T1000 (cell line): ENCODE data around the gene ATF5.
"Not testable (repeated sequence)": the region's sequence is repeated elsewhere in the genome, so short reads cannot be mapped to it uniquely, and the experiment has no call there.

ENCODE experiments used
- DNase-seq: peaks from one replicate; lab custom pipeline; 2025; ENCODE audit warnings: mixed read lengths; lab: John Stamatoyannopoulos, UW

The ATF5 gene

DNA sequence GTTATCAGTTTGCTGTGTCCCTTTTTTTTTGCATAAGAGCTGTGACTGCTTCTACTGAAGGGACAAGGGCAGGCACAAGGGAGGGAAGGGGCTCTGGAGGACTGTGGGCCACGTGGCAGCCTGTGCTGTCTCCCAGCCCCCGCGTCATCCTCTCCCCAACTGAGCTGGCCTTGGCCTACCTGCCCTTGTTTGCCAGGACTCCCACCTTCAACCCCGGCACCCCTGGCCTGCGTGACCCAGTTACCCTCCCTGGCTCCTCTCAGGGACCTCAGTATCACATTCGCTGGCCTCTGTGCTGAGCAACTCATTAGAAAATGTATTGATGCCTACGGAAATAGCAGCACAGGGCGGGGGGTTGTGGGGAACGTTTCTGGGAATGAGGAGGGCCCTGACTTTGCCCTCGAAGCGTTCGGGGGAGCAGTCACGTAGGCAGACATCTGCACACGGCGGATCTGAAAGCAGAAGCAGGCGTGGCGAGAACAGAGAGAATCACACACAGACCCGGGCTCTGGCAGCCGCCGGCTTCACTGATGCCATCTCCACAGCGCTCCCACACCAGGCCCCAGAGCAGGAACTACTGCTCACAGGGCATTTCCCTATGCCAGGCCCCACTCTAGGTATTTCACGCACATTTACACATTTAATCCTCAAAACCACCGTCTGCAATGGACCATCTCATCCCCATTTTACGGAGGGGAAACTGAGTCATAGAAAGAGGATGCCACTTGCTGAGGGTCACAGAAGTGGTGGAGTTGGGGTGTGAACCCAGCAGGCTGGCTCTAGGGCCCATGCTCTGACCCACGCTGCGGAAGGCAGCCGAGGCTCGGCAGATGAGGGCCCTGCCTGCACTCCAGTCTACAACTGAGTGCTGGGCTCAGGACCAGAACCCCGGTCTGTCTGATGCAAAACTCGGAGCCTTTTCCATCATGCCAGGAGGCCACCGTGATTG lies 5.7 kb upstream of the ATF5 start:
- DNase-seq: no peak

DNA sequence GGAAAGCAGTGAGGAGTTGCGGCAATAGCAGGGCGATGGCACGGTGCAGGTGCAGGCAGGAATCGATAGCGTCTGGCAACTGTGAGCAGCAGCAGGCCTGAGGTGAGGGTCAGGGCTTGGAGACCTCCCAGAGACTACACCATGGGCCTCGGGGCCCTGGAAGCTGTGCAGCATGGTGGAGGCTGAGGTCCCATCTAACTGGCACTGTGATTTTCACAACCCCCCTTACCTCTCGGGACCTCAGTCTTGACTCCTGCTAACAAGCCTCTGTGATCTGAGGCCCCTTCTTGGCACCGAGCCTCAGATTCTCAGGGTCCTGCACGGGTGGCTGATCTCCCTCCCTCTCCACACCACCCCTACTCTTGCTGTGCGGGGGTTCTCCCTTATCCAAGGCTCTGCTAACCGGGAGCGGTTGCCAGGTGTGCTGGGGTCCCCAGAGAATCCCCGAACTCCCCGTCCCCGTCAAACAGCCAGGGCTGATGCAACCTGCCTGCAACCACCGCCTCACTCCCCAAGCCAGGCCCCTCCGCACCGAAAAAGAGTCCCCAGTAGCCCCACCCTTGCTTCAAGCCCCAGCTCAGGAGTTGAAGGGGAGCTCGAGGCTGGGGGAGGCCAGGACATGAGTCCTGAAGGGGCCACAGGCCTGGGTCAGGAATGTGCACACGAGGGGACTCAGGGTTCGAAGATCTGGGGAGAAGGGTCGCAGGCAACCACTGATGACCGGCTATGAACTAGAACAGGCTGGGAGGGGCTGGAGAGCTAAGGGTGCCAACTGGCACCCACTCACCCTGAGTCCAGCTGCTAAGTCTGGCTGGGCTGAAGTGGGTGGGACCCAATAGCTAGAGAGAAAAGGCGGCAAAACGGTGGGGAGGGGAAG lies 4.8 kb upstream of the ATF5 start:
- DNase-seq: no peak

DNA sequence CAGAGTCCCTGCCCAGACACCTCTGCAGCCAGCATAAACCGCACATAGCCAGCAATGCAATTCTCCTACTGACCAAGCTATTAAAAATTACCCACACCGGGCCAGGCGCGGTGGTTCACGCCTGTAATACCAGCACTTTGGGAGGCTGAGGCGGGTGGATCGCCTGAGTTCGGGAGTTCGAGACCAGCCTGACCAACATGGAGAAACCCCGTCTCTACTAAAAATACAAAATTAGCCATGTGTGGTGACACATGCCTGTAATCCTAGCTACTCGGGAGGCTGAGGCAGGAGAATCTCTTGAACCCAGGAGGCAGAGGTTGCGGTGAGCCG lies 4.2 kb upstream of the ATF5 start:
- not testable (repeated sequence) for DNase-seq

- no peak for DNase-seq
Observed at GRCh38 chr19:49925486-49925885, 3.5 kb upstream of the ATF5 start.

GRCh38 chr19:49926515-49926914 lies 2.5 kb upstream of the ATF5 start:
- DNase-seq: no peak

DNA sequence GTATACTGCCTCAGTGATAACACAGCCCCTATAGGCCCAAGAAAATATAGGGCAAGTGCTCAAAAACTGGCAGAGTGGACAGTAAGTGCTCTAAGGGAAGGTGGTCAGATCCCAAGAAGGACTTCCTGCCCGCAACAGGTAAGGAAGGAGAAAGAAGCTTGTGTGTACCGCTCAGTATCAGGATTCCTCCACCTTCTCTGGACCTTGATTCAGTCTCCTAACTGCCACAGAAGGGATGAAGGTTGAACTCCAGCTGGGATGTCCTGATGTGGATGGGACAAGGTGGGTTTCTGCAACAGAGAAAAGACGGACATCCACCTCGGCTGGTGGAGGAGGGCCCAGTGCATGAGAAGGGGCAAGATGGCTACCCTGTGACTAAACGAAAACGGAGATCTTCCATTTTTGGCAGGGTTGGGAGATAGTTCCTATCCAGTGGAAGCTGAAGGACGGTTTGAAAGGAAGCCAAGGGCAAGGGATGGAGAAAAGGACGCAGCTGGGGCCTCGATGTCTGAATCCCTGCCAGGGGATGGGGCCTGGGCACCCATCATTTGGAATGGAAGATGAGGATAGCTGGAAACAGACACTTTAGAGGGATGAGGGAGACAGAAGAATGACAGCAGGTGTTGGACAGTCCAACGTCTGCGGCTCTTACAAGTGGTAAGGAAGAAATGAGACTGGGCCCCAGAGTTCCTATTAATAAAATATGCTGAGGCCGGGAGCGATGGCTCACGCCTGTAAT lies 1.3 kb upstream of the ATF5 start:
- no peak for DNase-seq

DNA sequence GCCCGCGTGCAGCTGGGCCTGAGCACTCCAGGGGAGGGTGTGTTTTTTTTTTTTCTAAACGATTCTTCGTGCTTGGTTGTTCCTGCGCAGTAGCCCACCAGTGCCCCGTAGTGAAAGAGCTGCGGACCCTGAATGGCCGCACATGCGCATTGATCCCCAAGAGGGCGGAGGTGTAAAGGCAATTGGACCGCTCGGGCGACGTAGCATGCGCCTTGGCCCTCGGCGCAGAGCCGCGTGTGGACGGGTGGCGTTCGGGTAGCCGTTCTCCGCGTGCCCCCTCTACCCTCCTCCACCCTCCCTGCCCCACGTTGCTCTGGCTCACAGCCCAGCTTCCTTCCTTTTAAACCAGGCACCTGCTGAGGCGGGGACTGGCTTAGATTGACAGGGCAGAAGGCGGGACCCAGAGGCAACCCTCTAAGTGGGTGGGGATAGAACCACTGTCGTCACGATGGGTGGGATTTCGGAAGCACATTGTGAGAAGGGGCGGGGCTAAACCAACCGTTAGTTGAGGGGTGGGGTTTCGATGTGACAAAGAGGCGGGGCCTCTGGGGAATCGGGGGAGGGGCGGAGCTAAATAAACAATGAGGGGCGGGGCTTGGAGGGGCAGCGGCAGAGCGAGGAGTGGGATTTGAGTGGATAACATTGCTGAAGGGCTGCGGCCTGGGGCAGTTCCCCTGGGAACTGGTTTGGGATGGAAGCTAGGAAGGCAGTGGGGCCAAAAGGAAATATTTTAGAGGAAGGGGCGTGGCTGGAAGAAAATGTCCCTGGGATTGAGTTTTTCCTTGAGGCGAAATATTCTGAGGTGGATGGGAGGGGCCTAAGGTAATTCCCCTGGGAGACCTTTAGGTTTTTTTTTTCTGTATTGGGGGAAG lies 842 bp downstream of the ATF5 start:
- peak; percentile 94 for DNase-seq

DNA sequence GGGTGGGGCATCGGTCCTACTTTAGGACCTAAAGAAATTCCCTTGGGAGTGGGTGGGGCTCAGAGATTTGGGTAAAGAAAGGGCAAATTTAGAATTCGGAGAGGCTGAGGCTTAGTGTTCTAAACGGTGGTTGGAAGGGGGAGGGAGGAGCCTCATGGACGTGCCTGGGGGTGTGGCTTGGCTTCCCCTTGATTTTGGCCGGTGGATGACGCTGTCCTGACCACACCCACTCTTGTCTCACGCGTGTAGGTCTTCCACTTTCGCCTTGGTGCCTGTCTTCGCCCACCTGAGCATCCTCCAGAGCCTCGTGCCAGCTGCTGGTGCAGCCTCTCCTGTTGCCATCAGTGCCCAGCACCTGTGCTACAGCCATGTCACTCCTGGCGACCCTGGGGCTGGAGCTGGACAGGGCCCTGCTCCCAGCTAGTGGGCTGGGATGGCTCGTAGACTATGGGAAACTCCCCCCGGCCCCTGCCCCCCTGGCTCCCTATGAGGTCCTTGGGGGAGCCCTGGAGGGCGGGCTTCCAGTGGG lies 1.5 kb downstream of the ATF5 start:
- DNase-seq: no peak

GRCh38 chr19:49931293-49932040 lies 2.5 kb downstream of the ATF5 start:
- DNase-seq: no peak

GRCh38 chr19:49932041-49932451 lies 3.0 kb downstream of the ATF5 start:
- no peak for DNase-seq

GRCh38 chr19:49932731-49933131 lies 3.7 kb downstream of the ATF5 start:
- DNase-seq: no peak

GRCh38 chr19:49933643-49934042 lies 4.6 kb downstream of the ATF5 start:
- no peak for DNase-seq

GRCh38 chr19:49936549-49936948 lies 7.5 kb downstream of the ATF5 start:
- no peak for DNase-seq

- DNase-seq: peak; percentile 59
Observed at GRCh38 chr19:49937750-49938381, 8.9 kb downstream of the ATF5 start.

GRCh38 chr19:49938662-49939061 lies 9.7 kb downstream of the ATF5 start:
- DNase-seq: no peak

DNA sequence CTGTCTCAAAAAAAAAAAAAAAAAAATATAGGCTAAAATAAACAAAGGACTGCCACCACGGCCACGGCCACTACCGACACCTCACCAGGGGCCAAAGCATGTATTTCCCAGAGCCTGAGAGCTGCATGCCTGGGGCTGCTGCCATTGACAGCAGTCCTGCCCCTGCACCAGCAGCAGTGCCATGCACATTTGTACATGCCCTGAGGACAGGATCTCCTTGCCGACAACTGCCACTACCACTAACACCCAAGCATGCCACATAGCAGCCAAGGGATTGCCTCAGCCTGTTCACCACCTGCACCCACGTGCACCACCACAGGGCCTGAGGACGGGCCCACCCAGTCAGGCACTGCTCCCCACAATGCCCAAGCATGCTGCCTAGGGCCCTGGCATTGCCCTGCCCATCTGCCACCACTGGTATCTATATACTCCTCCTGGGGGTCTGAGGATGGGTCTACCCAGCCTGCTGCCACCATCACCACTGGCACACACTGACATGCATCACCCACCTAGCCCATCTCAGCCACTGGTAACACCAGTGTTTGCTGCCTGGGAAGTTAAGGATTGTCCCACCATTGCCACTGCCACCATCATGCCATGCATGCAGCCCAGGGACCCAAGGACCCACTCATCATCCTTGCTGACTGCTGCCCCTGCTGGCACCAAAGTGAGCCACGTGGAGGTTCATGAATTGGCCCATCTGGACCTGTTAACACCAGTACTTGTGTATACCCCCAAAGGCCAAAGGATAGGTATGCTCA lies 10.9 kb downstream of the ATF5 start:
- DNase-seq: no peak

DNA sequence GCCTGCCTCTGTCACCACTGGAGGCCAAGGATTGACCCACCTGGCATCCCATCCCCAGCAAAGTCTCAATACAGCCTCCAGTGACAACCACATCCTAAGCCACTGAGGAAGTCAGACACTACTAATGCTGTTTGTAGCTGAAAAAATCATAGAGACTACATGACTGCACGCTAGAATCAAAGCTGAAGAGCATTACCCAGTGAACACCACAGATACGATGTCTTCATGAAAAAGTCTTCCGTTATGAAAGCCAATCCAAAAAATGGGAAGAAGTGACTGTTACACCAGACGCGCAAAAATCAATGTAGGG lies 11.4 kb downstream of the ATF5 start:
- no peak for DNase-seq

- not testable (repeated sequence) for DNase-seq
Observed at GRCh38 chr19:49944567-49944966, 15.6 kb downstream of the ATF5 start.

DNA sequence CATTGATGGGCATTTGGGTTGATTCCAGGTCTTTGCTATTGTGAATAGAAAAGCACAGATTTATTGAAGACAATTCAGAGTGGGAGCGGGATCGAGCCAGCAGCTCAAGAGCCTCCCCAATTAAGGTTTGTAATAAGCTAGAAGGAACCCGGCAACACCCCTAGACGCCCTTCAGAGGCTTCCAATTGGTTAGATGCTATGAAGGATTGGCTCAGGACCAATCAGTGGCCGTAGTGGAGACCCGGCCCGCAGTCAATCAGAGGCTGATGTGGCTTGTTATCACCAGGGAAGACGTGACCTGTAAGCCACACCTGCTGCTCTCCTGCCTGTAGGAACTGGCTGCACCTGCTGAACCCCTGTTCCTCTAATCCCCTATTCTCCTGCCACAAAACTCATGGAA lies 17.4 kb downstream of the ATF5 start:
- no peak for DNase-seq
